ENCODE results near the gene SUPT5H. TPM values are rescaled to one million over a fixed set of nuclear protein-coding genes. Genes with fewer than 3 reads are reported as not detected.

The SUPT5H gene
- total and polyA plus RNA-seq, 2 of the 8 experiments (the other 6 are each of a cell fraction or from before 2014, with no cell fraction given) = 77.8 to 111 TPM

DNA sequence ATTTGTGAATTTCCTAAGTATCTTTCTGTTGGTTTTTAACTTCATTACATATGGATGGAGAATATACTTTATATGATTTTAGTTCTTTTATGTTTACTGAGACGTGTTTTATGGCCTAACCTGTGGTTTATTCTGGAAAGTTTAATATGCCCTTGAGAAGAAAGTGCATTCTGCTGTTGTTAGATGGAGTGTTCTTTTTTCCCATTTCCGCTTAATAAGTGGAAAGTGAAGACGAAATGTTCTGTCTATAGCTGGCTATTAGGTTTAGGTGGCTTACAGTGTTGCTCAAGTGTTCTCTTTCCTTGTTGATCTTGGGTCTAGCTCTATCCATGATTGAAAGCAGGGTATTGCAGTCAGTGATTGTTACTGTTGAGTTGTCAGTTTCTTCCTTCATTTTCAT lies 18.0 kb downstream of the SUPT5H start (continued):
- TF ChIP-seq JUN (IDR thresholded peaks at IDR 0.05; ENCODE audit: low read depth, low read length) (no peak), POLR2A (IDR thresholded peaks at IDR 0.05; ENCODE audit: control extremely low read depth in 1 of 2, low read depth in 2 of 2, low read length in 2 of 2) (no peak), KDM1A (IDR thresholded peaks at IDR 0.05; ENCODE audit: borderline replicate concordance, low read length) (no peak), RFX5 (IDR thresholded peaks at IDR 0.05; ENCODE audit: borderline replicate concordance, low read depth, low read length) (no peak), SIN3A (conservative IDR thresholded peaks at IDR 0.05 in 1 of 2, IDR thresholded peaks at IDR 0.05 in 1 of 2; ENCODE audit: low read depth in 1 of 2, low read length in 2 of 2) (no peak), CHD1 (IDR thresholded peaks at IDR 0.05; ENCODE audit: low read depth, low read length) (no peak), RBBP5 (IDR thresholded peaks at IDR 0.05; ENCODE audit: borderline replicate concordance, low read depth, low read length) (no peak)
- TF ChIP-seq, protein P1, sequence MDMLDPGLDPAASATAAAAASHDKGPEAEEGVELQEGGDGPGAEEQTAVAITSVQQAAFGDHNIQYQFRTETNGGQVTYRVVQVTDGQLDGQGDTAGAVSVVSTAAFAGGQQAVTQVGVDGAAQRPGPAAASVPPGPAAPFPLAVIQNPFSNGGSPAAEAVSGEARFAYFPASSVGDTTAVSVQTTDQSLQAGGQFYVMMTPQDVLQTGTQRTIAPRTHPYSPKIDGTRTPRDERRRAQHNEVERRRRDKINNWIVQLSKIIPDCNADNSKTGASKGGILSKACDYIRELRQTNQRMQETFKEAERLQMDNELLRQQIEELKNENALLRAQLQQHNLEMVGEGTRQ (IDR thresholded peaks at IDR 0.05; ENCODE audit: low read length) = no peak

Measured in H1 (cell line).